CD4-positive, CD25-positive, alpha-beta regulatory T cell (primary cell): ENCODE data around the gene LXN. TPM values are rescaled to one million over a fixed set of nuclear protein-coding genes. Genes with fewer than 3 reads are reported as not detected.
"Not testable (repeated sequence)": the region's sequence is repeated elsewhere in the genome, so short reads cannot be mapped to it uniquely, and the experiment has no call there.

Experiments used
- ATAC-seq, 2 donors: fragments of 150-1000 bp; cut with Tn5 transposase; one replicate each; pipeline ENCODE4 v1.10.0; 2021; ENCODE audit warnings: low read depth in 2 of 2, moderate number of reproducible peaks in 2 of 2, moderate library complexity in 1 of 2
- DNase-seq, 3 donors: peaks; one replicate each; pipeline versions ENCODE4 v3.0.0 to v3.0.0-alpha.2; 2012 to 2022; ENCODE audit warnings: mixed read lengths in 1 of 3
- H3K27ac ChIP-seq: one replicate; pipeline ENCODE4 v1.7.0; 2013; ENCODE audit warnings: mild to moderate bottlenecking, low read length; ENCODE audit not compliant: insufficient read depth, poor library complexity, severe bottlenecking
- H3K27me3 ChIP-seq: one replicate; pipeline ENCODE4 v1.7.0; 2013; ENCODE audit warnings: low read length; ENCODE audit not compliant: control insufficient read depth, insufficient read depth
- H3K36me3 ChIP-seq: one replicate; pipeline ENCODE4 v1.7.0; 2013; ENCODE audit warnings: mild to moderate bottlenecking, low read length, moderate library complexity; ENCODE audit not compliant: control insufficient read depth, insufficient read depth
- H3K4me1 ChIP-seq: 2 replicates; pipeline ENCODE4 v1.7.0; 2013; ENCODE audit warnings: mild to moderate bottlenecking, low read length; ENCODE audit not compliant: insufficient read depth, control insufficient read depth, poor library complexity, severe bottlenecking
- H3K4me3 ChIP-seq: one replicate; pipeline ENCODE4 v1.7.0; 2013; ENCODE audit warnings: low read depth, mild to moderate bottlenecking, low read length, moderate library complexity
- H3K9me3 ChIP-seq, 2 experiments: 1 replicate in 1 of 2; 2 replicates in 1 of 2; pipeline ENCODE4 v1.7.0; 2013; ENCODE audit warnings: low read length in 2 of 2, mild to moderate bottlenecking in 1 of 2, moderate library complexity in 1 of 2; ENCODE audit not compliant: control insufficient read depth in 2 of 2
- H3K27ac Mint-ChIP-seq, 3 donors: one replicate each; pipeline ENCODE4 v1.8.0; 2020 to 2022; ENCODE audit warnings: mild to moderate bottlenecking in 3 of 3, mixed read lengths in 3 of 3, moderate library complexity in 2 of 3
- H3K27me3 Mint-ChIP-seq: one replicate; pipeline ENCODE4 v1.8.0; 2022; ENCODE audit warnings: mild to moderate bottlenecking, mixed read lengths
- H3K36me3 Mint-ChIP-seq: one replicate; pipeline ENCODE4 v1.8.0; 2020; ENCODE audit warnings: mixed read lengths
- H3K4me1 Mint-ChIP-seq, 4 donors: one replicate each; pipeline ENCODE4 v1.8.0; 2020 to 2022; ENCODE audit warnings: mixed read lengths in 4 of 4, mild to moderate bottlenecking in 1 of 4
- H3K4me3 Mint-ChIP-seq, 4 donors: one replicate each; pipeline ENCODE4 v1.8.0; 2020 to 2022; ENCODE audit warnings: mild to moderate bottlenecking in 4 of 4, mixed read lengths in 4 of 4, moderate library complexity in 3 of 4
- H3K9me3 Mint-ChIP-seq, 7 donors: one replicate each; pipeline ENCODE4 v1.8.0; 2020 to 2022; ENCODE audit warnings: mixed read lengths in 7 of 7, mild to moderate bottlenecking in 3 of 7, moderate library complexity in 2 of 7
- polyA plus RNA-seq, 4 donors: library from polyadenylated mRNA; unstranded; fragments of 300-500 nt; fragmentation: Illumina TruSeq; gene quantifications; one replicate each; pipeline ENCODE4 v1.2.3, GENCODE V29; 2021
- total RNA-seq: library from RNA; stranded (reverse); gene quantifications from one replicate; pipeline ENCODE4 v1.2.3, GENCODE V29; 2022

Gene LXN
- total and polyA plus RNA-seq, 5 donors from 2014 or later, result 6.6 to 31.9 (median 24.7) TPM

- not testable (repeated sequence) for H3K9me3 Mint-ChIP-seq, H3K4me3 Mint-ChIP-seq, H3K4me1 ChIP-seq, H3K27me3 Mint-ChIP-seq, H3K27ac Mint-ChIP-seq, H3K27me3 ChIP-seq, DNase-seq, ATAC-seq, H3K27ac ChIP-seq, H3K9me3 ChIP-seq, H3K4me3 ChIP-seq
- peaks cover 34% of the 10 kb centered on the region for H3K36me3 ChIP-seq
- Mint-ChIP-seq H3K4me1 (peaks cover 0 to 21% (median 6%) of the 10 kb centered on the region in 4 donors), H3K36me3 (peaks cover 52% of the 10 kb centered on the region)
Observed at GRCh38 chr3:158693866-158694456, 21.5 kb upstream of the LXN start.

GRCh38 chr3:158685159-158685558, 12.7 kb upstream of the LXN start:
- no peak overlapping the region for H3K4me3 ChIP-seq
- no peak for ATAC-seq
- H3K4me1 ChIP-seq, result no peaks in the 10 kb centered on the region
- H3K9me3 ChIP-seq, result no peaks in the 10 kb centered on the region
- peaks cover 17% of the 10 kb centered on the region for H3K36me3 ChIP-seq
- no peak for DNase-seq
- Mint-ChIP-seq H3K27ac (peak overlapping the region in 1 of 3 donors; percentile 52), H3K36me3 (peaks cover 21% of the 10 kb centered on the region), H3K4me1 (peaks cover 0 to 13% (median 3%) of the 10 kb centered on the region in 4 donors), H3K9me3 (no peaks in the 10 kb centered on the region), H3K4me3 (no peak overlapping the region), H3K27me3 (no peaks in the 10 kb centered on the region)
- no peaks in the 10 kb centered on the region for H3K27me3 ChIP-seq
- H3K27ac ChIP-seq, result no peak overlapping the region

GRCh38 chr3:158683230-158683962, 10.9 kb upstream of the LXN start:
- Mint-ChIP-seq H3K4me1 (peaks cover 0 to 8% (median 3%) of the 10 kb centered on the region in 4 donors), H3K9me3 (no peaks in the 10 kb centered on the region), H3K27me3 (no peaks in the 10 kb centered on the region), H3K27ac (no peak overlapping the region), H3K4me3 (no peak overlapping the region), H3K36me3 (peaks cover 21% of the 10 kb centered on the region)
- Histone ChIP-seq H3K27me3 (no peaks in the 10 kb centered on the region), H3K36me3 (peaks cover 15% of the 10 kb centered on the region), H3K4me1 (no peaks in the 10 kb centered on the region), H3K9me3 (no peaks in the 10 kb centered on the region), H3K4me3 (no peak overlapping the region), H3K27ac (no peak overlapping the region)
- no peak for DNase-seq
- no peak for ATAC-seq

GRCh38 chr3:158680861-158681260, 8.4 kb upstream of the LXN start:
- ATAC-seq (no peak), DNase-seq (no peak)
- H3K4me1 Mint-ChIP-seq, result peaks cover 0 to 8% (median 3%) of the 10 kb centered on the region in 4 donors
- Histone ChIP-seq H3K4me3 (no peak overlapping the region), H3K27ac (no peak overlapping the region), H3K9me3 (no peaks in the 10 kb centered on the region), H3K27me3 (no peaks in the 10 kb centered on the region), H3K4me1 (no peaks in the 10 kb centered on the region), H3K36me3 (peaks cover 16% of the 10 kb centered on the region)
- H3K27ac Mint-ChIP-seq, result no peak overlapping the region
- no peak overlapping the region for H3K4me3 Mint-ChIP-seq
- peaks cover 25% of the 10 kb centered on the region for H3K36me3 Mint-ChIP-seq
- H3K9me3 Mint-ChIP-seq, result no peaks in the 10 kb centered on the region
- H3K27me3 Mint-ChIP-seq, result no peaks in the 10 kb centered on the region

GRCh38 chr3:158679547-158680000, 7.1 kb upstream of the LXN start:
- no peak for ATAC-seq
- Histone ChIP-seq H3K9me3 (no peaks in the 10 kb centered on the region), H3K4me3 (no peak overlapping the region), H3K36me3 (peaks cover 8% of the 10 kb centered on the region), H3K27ac (no peak overlapping the region), H3K27me3 (no peaks in the 10 kb centered on the region), H3K4me1 (no peaks in the 10 kb centered on the region)
- peaks cover 20% of the 10 kb centered on the region for H3K36me3 Mint-ChIP-seq
- H3K9me3 Mint-ChIP-seq, result no peaks in the 10 kb centered on the region
- no peak overlapping the region for H3K4me3 Mint-ChIP-seq
- no peaks in the 10 kb centered on the region for H3K27me3 Mint-ChIP-seq
- H3K4me1 Mint-ChIP-seq, result peaks cover 0 to 8% (median 3%) of the 10 kb centered on the region in 4 donors
- no peak overlapping the region for H3K27ac Mint-ChIP-seq
- no peak for DNase-seq

- H3K4me1 ChIP-seq, result no peaks in the 10 kb centered on the region
- Mint-ChIP-seq H3K4me1 (peaks cover 0 to 8% (median 3%) of the 10 kb centered on the region in 4 donors), H3K36me3 (peaks cover 17% of the 10 kb centered on the region), H3K27ac (no peak overlapping the region), H3K27me3 (no peaks in the 10 kb centered on the region), H3K4me3 (no peak overlapping the region), H3K9me3 (no peaks in the 10 kb centered on the region)
- H3K4me3 ChIP-seq, result no peak overlapping the region
- H3K27me3 ChIP-seq, result no peaks in the 10 kb centered on the region
- no peaks in the 10 kb centered on the region for H3K9me3 ChIP-seq
- H3K36me3 ChIP-seq, result peaks cover 4% of the 10 kb centered on the region
- DNase-seq (no peak), ATAC-seq (no peak)
- no peak overlapping the region for H3K27ac ChIP-seq
Observed at GRCh38 chr3:158678687-158679086, 6.2 kb upstream of the LXN start.

GRCh38 chr3:158671821-158672214, 630 bp downstream of the LXN start:
- H3K36me3 ChIP-seq, result peaks cover 28% of the 10 kb centered on the region
- H3K4me1 ChIP-seq, result peaks cover 18% of the 10 kb centered on the region
- Mint-ChIP-seq H3K27me3 (no peaks in the 10 kb centered on the region), H3K27ac (peak overlapping the region; percentile 87 to 95 (median 92)), H3K9me3 (no peaks in the 10 kb centered on the region), H3K4me1 (peaks cover 15 to 47% (median 31%) of the 10 kb centered on the region in 4 donors), H3K4me3 (peak overlapping the region; percentile 89 to 97 (median 94)), H3K36me3 (peaks cover 22% of the 10 kb centered on the region)
- H3K4me3 ChIP-seq, result peak overlapping the region; percentile 89
- H3K9me3 ChIP-seq, result no peaks in the 10 kb centered on the region
- DNase-seq (no peak), ATAC-seq (peak in 1 of 2 donors; percentile 2)
- peak overlapping the region; percentile 69 for H3K27ac ChIP-seq
- no peaks in the 10 kb centered on the region for H3K27me3 ChIP-seq
